H7 (cell line): Measurements from ENCODE around the gene PACS1. TPM values are rescaled to one million over a fixed set of nuclear protein-coding genes. Genes with fewer than 3 reads are reported as not detected.

Source experiments
- DNase-seq: peaks from one replicate; pipeline ENCODE4 v3.0.0; 2012
- H3K27me3 ChIP-seq: 2 replicates; pipeline ENCODE4 v1.6.0; 2011; ENCODE audit warnings: mild to moderate bottlenecking, low read length; ENCODE audit not compliant: control insufficient read depth, insufficient read depth
- H3K36me3 ChIP-seq: replicated peaks from 2 replicates; pipeline ENCODE4 v1.5.1; 2011; ENCODE audit warnings: low read length; ENCODE audit not compliant: control insufficient read depth, insufficient read depth
- H3K4me3 ChIP-seq: 2 replicates; pipeline ENCODE4 v1.5.1; 2011; ENCODE audit warnings: low read depth, mild to moderate bottlenecking, control low read depth, low read length, moderate library complexity; ENCODE audit not compliant: insufficient read depth
- total RNA-seq: library from RNA; depleted of rRNA; stranded (reverse); fragments of >200 nt; shearing (Covaris generic); gene quantifications from 2 replicates; pipeline ENCODE4 v1.2.3, GENCODE V29; 2014

PACS1 gene
- total RNA-seq, 1 experiment from 2014 or later = 16.2 TPM

- Histone ChIP-seq H3K36me3 (peaks cover 71% of the 10 kb centered on the region), H3K4me3 (no peak overlapping the region), H3K27me3 (no peaks in the 10 kb centered on the region)
- no peak for DNase-seq
Measured at GRCh38 chr11:66062408-66062807, 7.7 kb upstream of the PACS1 start.

GRCh38 chr11:66063900-66064299 is 6.2 kb upstream of the PACS1 start:
- no peak for DNase-seq

GRCh38 chr11:66064571-66064970 is 5.5 kb upstream of the PACS1 start:
- H3K36me3 ChIP-seq = peaks cover 63% of the 10 kb centered on the region

More at GRCh38 chr11:66063900-66064299, 6.2 kb upstream of the PACS1 start:
- H3K27me3 ChIP-seq = no peaks in the 10 kb centered on the region
- peaks cover 68% of the 10 kb centered on the region for H3K36me3 ChIP-seq
- no peak overlapping the region for H3K4me3 ChIP-seq

GRCh38 chr11:66066751-66067150 is 3.3 kb upstream of the PACS1 start:
- Histone ChIP-seq H3K4me3 (no peak overlapping the region), H3K27me3 (no peaks in the 10 kb centered on the region), H3K36me3 (peaks cover 43% of the 10 kb centered on the region)
- no peak for DNase-seq

More at GRCh38 chr11:66064571-66064970, 5.5 kb upstream of the PACS1 start:
- Histone ChIP-seq H3K4me3 (no peak overlapping the region), H3K27me3 (no peaks in the 10 kb centered on the region)
- DNase-seq = no peak

- no peak overlapping the region for H3K4me3 ChIP-seq
- no peak for DNase-seq
- peaks cover 39% of the 10 kb centered on the region for H3K36me3 ChIP-seq
- H3K27me3 ChIP-seq = no peaks in the 10 kb centered on the region
Measured at GRCh38 chr11:66067640-66068039, 2.4 kb upstream of the PACS1 start.

GRCh38 chr11:66068154-66068821 is 1.8 kb upstream of the PACS1 start:
- DNase-seq = peak; percentile 92
- H3K36me3 ChIP-seq = peaks cover 34% of the 10 kb centered on the region
- H3K27me3 ChIP-seq = no peaks in the 10 kb centered on the region
- H3K4me3 ChIP-seq = no peak overlapping the region

GRCh38 chr11:66068923-66069714 is 953 bp upstream of the PACS1 start:
- Histone ChIP-seq H3K27me3 (no peaks in the 10 kb centered on the region), H3K36me3 (peaks cover 26% of the 10 kb centered on the region), H3K4me3 (peak overlapping the region; percentile 73)
- no peak for DNase-seq

- DNase-seq = peak; percentile 88
- H3K4me3 ChIP-seq = peak overlapping the region; percentile 73
- H3K27me3 ChIP-seq = no peaks in the 10 kb centered on the region
- peaks cover 23% of the 10 kb centered on the region for H3K36me3 ChIP-seq
Measured at GRCh38 chr11:66070604-66071380, 720 bp downstream of the PACS1 start.

- DNase-seq = no peak
- H3K4me3 ChIP-seq = peak overlapping the region; percentile 73
- H3K36me3 ChIP-seq = peaks cover 20% of the 10 kb centered on the region
- H3K27me3 ChIP-seq = no peaks in the 10 kb centered on the region
Measured at GRCh38 chr11:66071381-66071801, 1.3 kb downstream of the PACS1 start.

GRCh38 chr11:66072081-66072480 is 2.0 kb downstream of the PACS1 start:
- H3K27me3 ChIP-seq = no peaks in the 10 kb centered on the region
- no peak overlapping the region for H3K4me3 ChIP-seq
- peaks cover 14% of the 10 kb centered on the region for H3K36me3 ChIP-seq
- DNase-seq = no peak

GRCh38 chr11:66072518-66072917 is 2.4 kb downstream of the PACS1 start:
- Histone ChIP-seq H3K4me3 (no peak overlapping the region), H3K27me3 (no peaks in the 10 kb centered on the region), H3K36me3 (peaks cover 9% of the 10 kb centered on the region)
- DNase-seq = no peak

- H3K36me3 ChIP-seq = peaks cover 3% of the 10 kb centered on the region
- DNase-seq = no peak
- no peaks in the 10 kb centered on the region for H3K27me3 ChIP-seq
- no peak overlapping the region for H3K4me3 ChIP-seq
Measured at GRCh38 chr11:66073669-66074068, 3.6 kb downstream of the PACS1 start.

GRCh38 chr11:66075273-66075672 is 5.2 kb downstream of the PACS1 start:
- Histone ChIP-seq H3K4me3 (no peak overlapping the region), H3K27me3 (no peaks in the 10 kb centered on the region), H3K36me3 (peaks cover 1% of the 10 kb centered on the region; the same call in 1 of the 2 replicates)
- DNase-seq = no peak

GRCh38 chr11:66076561-66076960 is 6.5 kb downstream of the PACS1 start:
- peaks cover 1% of the 10 kb centered on the region; the same call in 1 of the 2 replicates for H3K36me3 ChIP-seq
- H3K4me3 ChIP-seq = no peak overlapping the region
- H3K27me3 ChIP-seq = no peaks in the 10 kb centered on the region
- DNase-seq = no peak
